ENCODE data around the gene AMIGO1.

The AMIGO1 gene

DNA sequence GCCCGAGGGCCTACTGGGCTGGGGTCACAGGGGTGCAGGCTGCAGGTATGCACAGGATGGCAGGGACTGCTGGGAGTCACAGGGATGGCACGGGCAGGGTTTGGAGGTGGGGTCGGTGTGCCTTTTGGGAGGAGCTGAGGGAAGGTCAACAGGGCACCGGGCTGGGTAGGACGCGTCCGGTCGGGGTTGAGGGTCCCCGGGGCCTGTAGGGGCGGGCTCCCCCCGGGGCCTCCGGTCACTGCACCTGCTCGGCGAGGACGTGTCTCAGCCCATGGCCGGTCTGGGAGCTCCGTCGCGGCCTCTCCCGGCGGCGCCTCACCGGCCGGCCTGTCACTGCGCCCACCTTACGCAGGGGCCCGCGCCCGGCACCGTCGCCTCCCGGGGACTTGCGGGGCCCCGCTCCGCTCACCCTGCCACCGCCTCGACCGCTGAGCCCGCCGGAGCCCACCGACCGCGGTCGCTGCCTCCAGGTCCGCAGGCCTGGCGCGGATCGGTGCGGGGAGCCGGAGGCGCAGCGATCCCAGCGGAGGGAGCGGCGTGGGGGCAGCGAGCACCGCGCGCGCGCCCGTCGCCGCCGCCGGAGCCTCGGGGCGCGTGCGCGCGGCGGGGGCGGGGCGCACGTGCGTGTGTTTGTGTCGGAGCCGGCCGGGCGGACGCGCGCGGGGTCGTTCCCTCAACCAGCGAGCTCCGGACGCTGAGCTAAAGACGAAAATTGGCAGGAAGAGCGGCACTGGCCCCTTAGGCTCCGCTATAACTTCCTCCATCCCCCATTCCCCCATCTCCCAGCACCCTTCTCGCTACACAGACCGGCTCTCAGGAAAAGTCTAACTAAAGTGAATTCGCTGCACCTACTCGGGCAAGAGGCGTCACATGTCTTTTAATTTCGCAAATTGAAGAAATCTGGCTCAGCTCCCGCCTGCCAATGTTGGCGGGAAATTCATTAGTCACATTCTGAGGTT lies at the start of gene AMIGO1:
AMIGO1 (minus strand) TSS at position 552 of the 959 bp plus-strand sequence. CDS start 815 bp downstream, outside the sequence.
- DNase-seq (ENCODE audit: low spot score): peak; percentile 19

DNA sequence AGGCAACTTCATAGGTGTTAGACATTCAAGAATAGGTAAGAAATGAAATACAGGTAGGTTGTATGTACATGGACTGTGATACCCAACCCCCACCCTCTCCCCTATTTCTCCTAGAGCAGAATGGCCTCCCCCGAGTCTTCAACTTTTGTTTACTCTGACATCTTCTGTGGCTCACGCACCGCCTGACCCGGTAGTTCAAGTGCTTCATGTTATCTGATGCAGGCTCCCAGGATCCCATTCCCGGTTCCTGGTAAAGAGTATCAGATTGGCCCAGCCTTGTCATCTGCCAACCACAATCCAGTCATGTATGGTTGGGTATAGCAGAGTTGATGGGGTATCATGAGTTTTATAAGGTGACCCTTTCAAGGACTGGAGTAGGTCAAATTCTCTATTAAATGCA lies 48.0 kb upstream of the AMIGO1 start:
- no peak for DNase-seq (ENCODE audit: low spot score)

- no peak for DNase-seq (ENCODE audit: low spot score)
Observed at GRCh38 chr1:109556563-109556962, 47.0 kb upstream of the AMIGO1 start.

DNA sequence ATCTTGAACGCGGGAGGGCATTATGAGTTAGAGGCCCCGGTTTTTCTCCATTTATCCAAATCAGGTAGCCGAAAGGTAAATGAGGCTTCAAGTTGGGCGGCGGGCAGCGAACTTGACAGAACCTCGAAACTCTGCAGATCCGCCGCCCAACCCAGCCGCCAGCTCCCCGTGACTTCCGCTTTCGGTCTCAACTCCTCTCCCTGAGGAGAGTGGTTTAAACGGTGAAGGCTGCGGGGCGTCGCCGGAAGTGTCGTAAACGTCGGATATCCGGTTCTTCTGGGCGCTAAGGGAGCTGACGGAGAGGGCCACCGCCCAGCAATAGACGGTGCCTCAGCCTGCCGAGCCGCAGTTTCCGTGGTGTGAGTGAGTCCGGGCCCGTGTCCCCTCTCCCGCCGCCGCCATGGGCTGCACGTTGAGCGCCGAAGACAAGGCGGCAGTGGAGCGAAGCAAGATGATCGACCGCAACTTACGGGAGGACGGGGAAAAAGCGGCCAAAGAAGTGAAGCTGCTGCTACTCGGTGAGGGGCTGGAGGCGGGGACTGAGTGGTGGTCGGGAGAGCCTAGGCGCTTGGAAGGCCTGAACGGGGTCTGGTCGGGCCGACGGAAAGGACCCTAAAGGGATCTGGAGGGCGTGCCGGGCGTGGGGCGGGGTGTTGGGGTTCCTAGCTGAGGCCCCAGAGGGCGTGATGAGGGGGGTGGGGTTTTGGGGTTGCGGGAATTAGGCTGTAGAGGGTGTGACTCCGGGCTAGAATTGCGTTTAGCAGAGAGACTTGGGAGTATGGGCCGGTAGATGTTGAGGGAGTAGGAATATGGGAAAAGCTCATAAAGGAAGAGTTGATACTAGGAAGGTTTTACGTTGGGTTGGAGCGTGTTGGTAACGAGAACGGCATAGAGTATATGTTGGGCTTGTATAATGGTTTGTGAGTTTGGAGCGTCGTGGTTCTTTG lies 39.1 kb upstream of the AMIGO1 start, which contains the start of gene GNAI3:
GNAI3 (plus strand) TSS at position 295 of the 947 bp plus-strand sequence; CDS start at position 401, 106 bp downstream.
- DNase-seq (ENCODE audit: low spot score): peak; percentile 96

DNA sequence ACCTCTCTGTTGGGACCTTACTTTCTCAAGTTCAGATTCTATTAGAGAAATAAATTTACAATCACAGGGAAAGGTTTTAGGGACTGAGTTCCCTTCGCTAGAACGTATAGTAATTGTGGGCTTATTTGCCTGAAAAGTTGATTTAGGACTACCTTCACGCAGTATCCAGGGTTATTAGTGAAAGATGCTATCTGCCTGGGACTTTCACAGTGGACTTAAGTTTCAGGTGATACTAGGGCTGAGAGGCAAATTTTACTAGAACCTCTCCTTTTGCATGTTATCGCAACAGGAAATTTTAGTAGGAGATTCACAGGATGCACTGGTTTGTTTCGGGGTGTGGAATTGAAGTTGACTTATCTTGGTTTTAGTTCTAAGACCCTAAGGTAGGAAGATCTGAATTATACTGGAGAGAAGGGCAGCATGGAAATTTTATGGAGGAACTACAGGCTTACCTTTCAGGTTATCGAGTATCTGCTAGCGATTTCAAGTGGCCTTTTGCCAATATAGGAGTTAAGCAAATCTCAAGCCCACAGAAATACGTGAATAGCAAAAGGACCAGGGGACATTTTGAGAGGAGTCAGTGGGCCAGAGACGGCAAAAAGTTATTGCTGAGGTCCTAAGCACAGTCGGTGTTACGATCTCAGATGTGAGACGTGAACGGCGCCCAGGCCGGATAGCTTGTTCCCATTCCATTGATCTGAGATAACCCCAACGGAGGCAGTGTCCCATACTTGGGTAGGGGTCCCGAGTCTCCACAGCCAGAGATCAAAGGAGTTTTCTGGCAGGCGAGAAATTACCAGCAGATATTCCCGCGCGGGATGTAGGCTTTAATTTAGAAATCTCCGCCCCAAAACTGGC lies 38.2 kb upstream of the AMIGO1 start:
- DNase-seq (ENCODE audit: low spot score): peak; percentile 18

DNA sequence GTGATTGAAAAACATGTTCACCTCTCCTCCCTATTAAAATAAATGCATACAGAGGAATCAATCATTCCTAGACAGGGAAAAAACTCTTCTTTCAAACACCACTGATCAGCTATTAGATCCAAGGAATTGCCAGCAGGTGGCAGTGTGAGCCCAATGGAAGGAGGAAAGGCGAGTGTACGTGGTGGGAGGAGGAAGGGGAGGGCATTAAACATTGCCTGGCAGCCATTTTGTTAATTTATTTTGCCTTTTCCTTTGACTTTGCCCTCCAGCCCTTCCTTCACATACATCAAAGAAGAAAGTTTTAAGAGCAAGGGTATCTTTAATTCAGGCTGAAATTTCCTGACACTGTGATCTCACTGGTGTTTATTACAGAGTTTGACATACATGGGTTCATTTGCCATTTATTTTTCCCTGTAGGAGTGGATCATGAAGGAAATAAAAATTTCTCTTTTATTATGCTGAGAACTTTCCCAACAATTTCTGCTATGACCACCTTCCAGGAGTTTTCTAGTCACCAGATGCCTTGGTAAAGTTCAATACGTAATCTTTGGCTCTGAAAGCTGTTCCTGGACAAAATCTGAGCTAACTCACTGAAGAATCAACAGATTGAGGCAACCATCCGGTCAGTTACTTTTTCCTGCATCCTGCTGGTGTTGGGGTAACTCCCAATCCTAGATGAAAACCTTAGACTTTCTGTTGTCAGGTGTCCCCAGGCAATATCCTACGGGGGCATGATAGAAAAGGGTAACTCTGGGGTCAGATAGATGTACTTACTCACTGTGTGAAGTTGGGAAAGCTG lies 37.0 kb upstream of the AMIGO1 start:
- peak; percentile 92 for DNase-seq (ENCODE audit: low spot score)

- DNase-seq (ENCODE audit: low spot score): no peak
Observed at GRCh38 chr1:109543988-109544735, 34.6 kb upstream of the AMIGO1 start.

GRCh38 chr1:109543283-109543987 lies 33.9 kb upstream of the AMIGO1 start:
- DNase-seq (ENCODE audit: low spot score): no peak

- no peak for DNase-seq (ENCODE audit: low spot score)
Observed at GRCh38 chr1:109542657-109543056, 33.1 kb upstream of the AMIGO1 start.

- no peak for DNase-seq (ENCODE audit: low spot score)
Observed at GRCh38 chr1:109541102-109541501, 31.6 kb upstream of the AMIGO1 start.

GRCh38 chr1:109539676-109540075 lies 30.1 kb upstream of the AMIGO1 start, which contains the start of gene GPR61:
Gene GPR61 (plus strand): TSS chr1:109539872. CDS start chr1:109543023, 3,151 bp downstream.
- DNase-seq (ENCODE audit: low spot score): no peak

DNA sequence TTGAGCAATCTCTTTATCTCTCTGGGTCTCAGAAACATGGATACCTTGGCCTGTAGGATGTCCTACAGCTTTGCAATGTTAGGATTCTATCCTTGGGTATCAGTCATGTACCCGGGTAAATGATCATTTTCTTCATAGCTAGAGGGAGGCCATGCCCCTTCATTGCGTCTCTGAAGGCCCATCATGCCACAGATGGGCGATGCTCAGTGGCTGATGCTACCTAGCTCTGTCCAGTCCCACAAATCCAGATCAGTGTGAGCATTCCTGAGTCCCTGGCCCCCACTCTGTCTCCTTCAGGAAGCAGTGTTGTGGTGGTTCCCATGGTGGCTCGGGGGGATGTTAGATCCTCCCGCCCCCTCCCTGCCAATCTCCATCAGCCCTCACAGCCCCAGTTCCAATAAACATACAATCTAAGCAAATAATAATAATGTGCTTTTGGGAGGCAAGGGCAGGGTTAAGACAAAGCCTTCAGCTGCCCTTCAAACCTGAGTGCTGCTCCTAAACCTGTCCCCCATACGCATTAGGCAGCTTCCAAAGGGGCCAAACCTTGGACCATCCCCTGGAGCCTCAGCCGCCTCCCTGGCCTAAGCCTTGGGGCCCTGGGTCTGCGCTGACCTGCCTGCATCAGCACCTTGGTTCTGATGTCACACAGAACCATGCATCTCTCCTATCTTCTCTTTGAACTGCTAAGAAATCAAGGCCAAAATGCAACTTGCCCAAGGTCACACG lies 29.5 kb upstream of the AMIGO1 start:
- DNase-seq (ENCODE audit: low spot score): no peak

- DNase-seq (ENCODE audit: low spot score): no peak
Observed at GRCh38 chr1:109537450-109538178, 28.1 kb upstream of the AMIGO1 start.

- no peak for DNase-seq (ENCODE audit: low spot score)
Observed at GRCh38 chr1:109535971-109536491, 26.5 kb upstream of the AMIGO1 start.

- DNase-seq (ENCODE audit: low spot score): no peak
Observed at GRCh38 chr1:109535481-109535880, 26.0 kb upstream of the AMIGO1 start.

DNA sequence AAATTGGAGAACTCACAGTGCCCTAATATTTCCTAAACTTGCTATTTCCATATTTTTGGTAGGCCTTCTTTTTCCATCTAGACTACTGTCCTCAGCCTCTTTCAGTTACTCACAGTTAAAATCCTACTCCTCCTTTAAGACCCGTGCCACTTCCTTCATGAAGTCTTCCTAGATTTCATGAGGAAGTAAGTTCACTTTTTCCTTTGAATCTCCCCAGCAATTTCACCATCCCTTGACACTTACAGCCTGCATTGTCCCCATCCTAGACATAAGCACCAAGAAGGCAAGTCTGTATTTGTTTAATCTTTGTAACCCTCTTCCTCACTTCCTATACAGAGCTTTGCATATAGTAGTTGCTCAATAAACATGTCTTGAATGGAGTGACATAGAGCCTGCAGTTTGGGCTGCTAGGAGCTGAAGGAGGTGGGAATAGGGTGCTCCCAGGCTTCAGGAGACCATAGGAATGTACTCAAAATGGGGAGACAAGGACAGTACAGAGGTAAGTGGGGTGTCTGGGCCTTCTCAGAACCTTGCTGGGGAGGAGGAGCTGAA lies 24.9 kb upstream of the AMIGO1 start:
- DNase-seq (ENCODE audit: low spot score): no peak

Measured in activated CD4-positive, alpha-beta T cell treated with anti-CD3 and anti-CD28 coated beads, Interleukin-2, Interleukin-4, amounts not matched to agents 100 ng/mL and 50 ng/mL, durations not matched to agents 16 hours and 8 hours (primary cell).